Stimulated activated CD4-positive, alpha-beta T cell treated with anti-CD3 and anti-CD28 coated beads, Interleukin-15, amount 100 ng/mL, for 48 hours (primary cell): ENCODE measurements around the gene TMEM132D.

Source experiments
- DNase-seq, 2 donors: peaks; one replicate each; pipeline ENCODE4 v3.0.0-alpha.2; 2020; ENCODE audit warnings: low read depth in 2 of 2

The TMEM132D gene

DNA sequence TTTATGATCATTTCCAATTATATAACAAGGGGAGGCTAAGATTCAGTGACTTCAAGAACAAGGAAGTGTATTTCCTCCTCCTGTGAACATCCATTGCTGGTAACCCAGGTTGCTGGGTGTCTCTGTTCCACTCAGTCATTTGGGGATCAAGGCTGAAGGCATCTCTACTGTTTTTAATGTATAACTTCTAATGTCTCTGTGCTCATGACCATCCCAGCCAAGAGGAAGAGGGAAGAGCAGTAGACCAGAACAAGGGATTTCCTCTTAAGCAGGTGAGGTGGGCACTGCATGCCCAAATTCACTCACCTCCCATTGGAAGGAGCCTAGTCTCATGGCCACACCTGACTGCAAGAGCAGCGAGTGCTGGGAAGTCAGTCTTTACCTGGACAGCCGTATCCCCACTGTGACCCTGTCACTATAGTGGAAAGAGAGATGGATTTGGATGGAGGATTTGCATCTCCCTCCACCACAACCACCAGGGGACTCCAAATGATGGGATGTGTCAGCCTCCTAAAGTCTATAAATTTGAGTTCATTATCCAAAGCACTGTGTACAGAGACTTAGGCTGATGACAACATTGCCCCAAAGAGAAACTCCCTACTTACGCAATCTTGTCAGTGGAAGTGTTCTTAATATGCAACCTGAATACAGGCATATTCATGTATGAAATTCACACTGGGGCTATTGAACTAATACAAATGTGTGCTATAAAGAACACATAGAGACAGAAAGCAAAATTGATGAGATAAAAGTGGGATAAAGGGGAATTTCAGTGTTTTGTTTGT lies 368.7 kb downstream of the TMEM132D start:
- no peak for DNase-seq

DNA sequence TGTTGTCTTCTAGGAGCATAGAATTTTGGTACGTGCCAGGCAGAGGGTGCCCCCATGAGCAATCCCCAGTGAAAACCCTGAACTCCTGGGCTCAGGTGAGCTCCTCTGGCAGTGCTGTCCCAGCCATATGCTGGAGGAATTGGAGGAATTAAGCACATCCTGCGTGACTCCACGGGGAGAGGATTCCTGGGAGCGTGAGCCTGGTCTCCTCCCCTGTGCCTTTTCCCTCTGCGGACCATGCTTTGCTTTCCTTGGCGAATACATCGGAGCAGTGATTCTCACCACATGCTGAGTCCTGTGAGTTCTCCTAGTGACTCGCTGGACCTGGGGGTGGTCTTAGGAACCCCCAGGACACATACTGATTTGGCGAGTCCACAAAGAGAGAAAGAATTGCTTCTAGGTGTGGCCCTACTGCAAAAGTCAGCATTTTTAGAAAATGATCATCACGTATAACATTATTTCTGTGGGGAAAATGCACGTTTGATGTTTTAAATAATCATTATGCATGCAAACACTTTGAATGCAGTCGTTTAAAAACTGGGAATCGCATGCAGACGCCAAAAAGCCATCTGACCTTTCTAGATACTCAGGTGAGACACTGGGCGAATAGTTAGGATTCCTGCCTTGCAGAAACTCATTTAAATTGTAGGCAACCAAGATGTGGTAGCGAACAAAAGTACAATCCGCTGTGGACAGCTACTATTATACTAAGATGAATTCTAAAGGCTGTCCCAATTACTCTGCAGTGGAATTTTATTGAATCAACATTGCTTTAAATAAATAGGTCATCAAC lies 370.9 kb downstream of the TMEM132D start:
- DNase-seq, result no peak

DNA sequence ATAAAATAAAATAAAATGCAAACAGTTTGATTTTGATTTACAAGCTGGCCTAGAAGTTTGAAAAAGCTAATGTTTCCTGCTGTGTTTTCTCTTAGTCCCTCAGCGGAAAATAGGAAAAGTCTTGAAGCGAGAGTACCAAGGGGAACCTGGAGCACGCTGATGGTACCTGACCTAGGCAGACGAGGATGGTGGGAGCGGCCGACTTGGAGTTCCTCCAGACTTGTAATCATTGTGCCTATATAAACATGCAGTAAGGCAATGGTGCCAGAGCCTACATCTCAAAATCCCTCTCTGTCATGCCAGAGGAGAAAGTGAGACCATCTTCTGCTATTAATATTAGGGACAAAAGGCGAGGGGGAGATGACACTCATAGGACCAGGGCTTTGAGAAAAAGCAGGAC lies 371.7 kb downstream of the TMEM132D start:
- DNase-seq, result no peak

DNA sequence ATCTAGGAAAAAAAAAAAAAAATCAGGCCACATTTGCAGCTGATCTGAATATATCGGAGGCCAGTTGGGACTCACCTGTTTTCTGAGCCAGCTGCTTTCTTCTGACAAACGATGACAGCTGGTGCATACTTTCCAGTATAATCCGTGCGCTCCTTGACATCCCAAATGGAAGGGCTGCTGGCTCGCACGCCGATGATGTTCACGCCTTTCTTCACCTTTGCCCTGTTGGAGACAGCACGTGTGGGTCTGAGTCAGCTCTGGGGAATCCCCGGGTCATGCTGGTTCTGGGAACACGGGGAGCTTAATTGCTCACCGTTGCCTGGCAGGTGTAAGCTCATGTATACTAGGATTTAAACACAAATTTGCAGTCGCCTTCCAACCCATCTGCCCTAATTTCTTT lies 372.8 kb downstream of the TMEM132D start:
- DNase-seq, result no peak

DNA sequence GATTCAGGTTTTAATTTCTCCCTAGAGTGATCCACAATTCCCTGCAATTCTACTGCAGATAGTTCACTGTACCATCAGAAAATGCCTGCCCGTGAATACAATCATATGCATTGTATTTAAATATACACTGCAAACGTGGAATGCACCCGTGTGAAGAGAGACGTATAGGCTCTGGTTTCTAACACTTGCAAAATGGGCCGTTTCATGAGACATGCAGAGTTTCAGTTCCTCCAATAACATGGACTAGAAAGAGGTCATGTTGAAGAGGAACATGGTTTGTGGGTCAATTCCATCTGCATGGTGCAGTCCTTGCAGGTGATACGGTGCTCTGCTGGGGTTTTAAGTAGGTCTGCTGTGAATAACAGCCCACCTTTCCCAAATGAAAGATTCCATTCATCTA lies 373.3 kb downstream of the TMEM132D start:
- no peak for DNase-seq

DNA sequence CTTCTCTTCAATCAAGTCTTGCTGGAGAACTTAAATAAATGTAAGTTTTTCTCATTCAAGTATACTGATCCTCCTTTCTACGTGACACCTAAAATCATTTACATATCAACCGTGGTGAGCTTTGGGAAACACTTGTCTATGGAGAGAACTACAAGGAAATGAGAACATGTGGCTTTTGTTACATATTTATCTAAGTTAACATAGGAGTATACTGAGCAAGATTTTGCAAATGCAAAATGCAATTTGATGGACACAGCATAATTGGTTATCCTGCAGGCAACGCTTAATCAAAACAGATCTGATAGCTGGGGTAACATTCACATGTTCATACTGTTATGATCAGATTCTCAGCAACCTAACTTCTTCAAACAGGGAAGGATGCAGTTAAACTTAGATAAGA lies 376.3 kb downstream of the TMEM132D start:
- DNase-seq, result no peak

DNA sequence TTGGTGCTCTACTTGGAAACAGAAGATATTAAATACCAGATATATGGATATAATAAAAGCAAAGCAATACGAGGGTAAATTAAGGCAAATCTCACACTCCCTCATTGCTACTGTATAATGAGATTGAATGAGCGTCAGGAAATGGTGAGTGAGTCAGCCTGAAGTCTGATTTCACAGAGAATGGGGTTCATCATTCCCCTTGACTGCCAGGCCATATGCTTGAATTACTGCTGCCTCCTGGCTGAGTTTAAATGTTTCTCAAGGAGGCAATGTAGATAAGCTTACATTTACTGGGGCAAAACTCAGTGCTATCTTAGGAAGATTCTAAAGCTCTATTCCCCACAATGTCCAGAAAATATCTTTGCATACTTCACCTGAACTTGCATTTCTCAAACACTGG lies 380.2 kb downstream of the TMEM132D start:
- DNase-seq, result no peak

DNA sequence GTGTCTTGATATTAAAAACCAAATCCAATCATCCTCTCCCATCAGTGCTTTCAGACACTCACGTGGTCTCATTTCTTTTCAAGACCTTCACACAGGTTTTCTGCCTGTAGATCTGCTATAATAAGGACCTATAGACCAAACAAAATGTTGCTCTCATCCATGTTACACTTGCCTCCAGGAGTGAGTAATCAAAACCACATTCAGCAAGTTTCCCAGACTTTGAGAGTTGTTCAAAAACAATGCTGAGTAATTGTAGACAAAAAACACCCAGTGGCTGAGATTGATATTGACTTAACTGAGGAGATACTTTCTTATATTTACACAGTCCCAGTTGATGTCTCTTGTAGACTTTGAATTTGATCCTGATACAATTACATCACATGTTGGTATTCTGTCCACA lies 383.1 kb downstream of the TMEM132D start:
- no peak for DNase-seq

DNA sequence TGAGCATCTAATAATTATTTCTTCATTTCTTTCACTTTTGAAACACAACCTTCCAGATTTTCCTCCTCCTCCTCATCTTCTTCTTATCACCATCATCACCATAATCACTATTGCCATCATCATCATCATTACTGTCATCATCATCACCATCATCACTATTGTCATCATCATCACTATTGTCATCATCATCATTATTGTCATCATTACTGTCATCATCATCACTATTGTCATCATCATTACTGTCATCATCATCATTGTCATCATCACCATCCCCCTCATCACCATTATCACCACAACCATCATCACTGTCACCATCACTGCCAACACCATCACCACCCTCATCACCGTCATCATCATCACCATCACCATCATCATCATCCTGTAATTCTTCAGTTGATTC lies 400.0 kb downstream of the TMEM132D start:
- no peak for DNase-seq

DNA sequence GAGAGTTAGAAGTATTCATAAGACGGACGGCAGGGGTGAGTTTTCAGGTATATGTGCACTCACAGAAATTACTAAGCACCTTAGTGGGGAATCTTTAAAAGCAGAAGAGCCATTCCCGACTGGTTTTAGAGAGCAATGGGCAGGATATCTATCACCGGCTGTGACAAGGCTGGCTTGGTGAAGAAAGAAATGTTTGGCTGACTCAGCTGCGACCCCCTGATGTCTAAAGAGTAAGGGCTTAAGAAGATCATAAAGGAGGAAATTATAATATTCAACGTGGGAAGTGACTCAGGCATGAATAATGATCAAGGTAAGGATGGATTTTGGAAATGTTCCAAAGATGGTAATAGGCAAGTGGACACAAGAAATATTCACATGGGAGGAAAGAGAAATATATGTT lies 407.6 kb downstream of the TMEM132D start:
- no peak for DNase-seq

DNA sequence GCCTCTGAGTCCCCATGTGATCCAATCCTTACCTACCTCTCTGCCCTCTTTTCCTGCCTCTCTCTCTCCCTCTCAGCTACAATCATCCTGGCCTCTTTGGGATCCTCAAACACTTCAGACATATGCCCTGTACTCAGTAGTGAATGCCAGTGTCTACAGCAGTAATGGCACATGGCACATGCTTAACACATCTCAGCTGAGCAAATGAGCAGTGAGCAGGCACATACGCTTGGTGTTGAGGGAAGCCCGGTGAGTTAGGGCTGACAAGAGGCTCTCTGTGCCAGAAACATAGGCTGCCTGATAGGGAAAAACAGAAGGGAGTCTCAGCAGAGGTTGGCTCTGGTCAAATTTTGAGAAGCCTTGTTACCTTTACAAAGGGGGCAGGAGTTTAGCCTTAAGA lies 409.1 kb downstream of the TMEM132D start:
- DNase-seq, result no peak

DNA sequence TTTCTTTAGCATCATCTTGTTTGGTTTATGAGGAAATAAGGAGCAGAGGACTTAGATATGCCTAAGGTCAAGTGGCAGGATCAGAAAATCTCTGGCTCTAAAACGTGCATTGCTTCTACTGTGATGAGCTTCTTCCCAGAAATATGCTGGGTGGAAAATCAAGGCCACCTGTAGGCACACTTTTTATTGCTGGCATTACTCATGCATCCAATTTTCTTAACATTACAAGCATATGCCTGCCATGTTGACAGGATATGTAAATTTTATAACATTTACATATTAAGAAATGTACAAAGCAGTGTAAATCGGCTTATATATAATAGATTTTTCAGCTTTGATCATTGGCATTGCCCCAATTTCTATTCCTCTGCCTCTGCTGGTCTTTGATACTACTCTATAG lies 409.6 kb downstream of the TMEM132D start:
- DNase-seq, result no peak

DNA sequence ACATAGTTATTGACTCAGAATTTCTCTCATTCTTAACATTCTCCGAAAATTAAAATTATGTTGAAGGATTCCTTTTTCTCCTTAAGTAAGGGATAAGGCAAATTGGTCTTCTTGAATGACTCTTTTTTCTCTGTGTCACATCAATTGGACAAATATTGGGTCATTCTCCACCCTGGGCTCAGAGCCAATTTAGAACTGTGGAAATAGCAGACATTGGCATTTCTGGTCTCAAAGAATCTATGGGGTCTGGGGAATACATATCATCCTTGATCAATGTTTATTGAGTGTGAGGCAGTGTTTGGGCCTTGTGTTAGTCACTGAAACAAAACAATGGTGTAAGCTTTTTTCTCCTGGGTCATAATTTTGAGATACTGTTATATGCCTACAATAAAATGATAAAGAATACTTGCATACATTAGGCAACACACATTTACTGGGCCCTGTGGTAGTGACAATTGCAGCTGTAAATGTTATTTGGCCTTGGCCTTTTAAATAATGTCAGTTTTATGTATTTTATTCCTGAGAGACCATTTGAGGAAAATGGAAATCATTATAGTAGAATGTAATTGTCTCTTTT lies 414.6 kb downstream of the TMEM132D start:
- no peak for DNase-seq

DNA sequence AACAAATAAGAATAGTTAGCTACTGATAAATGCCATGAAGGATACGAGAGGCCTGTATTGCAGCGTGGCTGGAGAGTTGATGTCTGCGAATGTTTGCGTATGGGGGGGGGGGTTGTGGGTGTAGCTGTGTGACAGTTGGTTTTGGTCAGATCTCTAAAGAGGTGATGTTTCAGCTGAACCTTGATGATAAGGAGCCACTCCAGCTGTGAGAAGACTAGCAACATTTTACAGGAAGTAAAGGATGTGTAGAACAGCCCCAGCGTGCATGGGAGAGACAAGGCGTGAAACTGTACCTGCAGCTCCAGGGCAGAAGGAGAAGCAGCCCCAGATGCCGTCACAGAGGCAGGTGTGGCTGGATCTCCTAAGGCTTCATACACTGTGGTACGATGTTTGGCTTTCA lies 416.9 kb downstream of the TMEM132D start:
- DNase-seq, result no peak

DNA sequence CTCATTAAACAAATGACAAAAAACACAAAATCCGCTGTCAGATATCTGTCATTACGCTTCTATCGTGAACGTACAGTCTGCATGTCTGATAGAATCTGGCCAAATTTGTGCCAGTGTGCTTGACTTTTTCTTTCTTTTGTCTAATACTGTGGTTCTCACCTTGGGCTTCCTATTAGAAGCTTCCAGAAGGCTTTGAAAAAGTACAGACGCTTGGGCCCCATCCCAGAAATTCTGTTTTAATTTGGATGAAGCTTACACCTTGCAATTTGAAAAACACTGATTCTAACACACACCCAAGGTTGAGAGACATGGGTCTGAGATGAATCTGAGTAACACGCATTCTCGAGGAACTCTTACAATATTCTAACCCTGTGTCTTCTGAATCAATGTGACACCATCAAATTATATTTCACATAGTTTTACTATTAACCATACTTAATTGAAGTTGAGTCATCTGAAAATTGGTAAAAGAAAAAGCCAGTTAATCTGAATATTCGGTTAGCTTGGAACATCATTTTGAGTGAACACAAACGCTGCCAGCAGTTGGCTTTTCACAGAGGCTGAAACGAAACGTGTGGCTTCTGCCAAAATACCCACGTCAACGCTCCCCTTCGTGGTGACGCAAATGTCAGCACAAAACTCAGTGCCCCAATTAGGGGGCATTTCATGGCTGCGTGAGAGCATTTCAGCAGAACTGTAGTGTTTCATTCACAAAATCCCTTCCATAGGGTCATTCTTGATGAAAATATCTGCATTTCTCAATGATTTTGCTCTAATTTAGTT lies 420.5 kb downstream of the TMEM132D start:
- no peak for DNase-seq

DNA sequence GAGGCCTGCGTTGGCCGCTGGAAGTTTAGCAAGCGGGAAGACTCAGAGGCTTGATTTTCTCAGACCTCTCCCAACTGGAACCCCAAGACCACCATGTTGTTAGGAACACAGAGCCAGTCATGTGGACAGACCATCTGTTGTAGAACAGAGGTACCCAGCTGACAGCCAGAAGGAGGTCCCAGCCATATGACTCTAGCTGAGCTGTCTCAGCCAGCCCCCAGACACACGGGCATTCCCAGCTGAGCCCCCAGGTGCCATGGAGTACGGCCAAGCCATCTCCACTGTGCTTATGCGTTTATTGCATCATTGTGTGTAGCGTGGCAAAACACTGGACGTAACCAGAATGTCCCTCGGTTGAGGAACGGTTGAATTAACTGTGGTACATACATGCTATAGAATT lies 421.9 kb downstream of the TMEM132D start:
- no peak for DNase-seq

DNA sequence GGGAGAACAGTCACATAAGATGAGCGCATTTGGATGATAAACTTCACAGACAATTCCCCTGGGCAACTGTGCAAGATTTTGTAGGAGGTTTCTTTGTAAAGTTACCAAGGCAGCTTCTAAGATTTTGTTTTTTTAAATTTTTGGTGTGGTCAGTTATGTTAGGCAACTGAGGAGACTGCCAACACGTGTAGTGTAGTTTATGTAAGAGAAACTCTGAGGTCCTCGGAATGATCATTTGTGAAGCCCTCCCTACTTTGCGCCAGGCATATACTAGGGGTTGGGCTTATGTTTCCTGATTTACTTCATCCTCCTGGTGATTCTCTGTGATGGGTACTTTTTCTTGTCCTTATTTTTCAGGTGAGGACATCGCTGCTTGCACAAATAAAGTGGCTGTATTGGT lies 433.6 kb downstream of the TMEM132D start:
- no peak for DNase-seq

DNA sequence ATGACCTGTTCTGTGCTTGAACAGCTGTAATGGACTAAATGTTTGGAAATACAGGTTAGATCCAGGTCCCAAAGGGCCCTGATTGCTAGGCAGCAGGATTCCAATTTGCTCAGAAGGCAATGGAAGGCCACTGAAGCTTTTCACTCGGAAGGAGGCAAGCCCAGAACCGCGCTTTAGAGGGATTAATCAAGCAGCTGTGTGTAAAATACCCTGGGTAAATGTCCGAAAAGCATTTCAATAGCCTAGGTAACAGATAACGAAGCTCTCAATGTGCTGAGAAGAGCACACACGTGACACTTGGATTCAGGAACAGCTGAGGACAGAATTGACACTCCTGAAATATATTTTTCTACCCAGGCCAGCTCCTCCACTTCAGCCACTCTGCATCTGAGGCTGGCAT lies 436.1 kb downstream of the TMEM132D start:
- DNase-seq, result no peak

DNA sequence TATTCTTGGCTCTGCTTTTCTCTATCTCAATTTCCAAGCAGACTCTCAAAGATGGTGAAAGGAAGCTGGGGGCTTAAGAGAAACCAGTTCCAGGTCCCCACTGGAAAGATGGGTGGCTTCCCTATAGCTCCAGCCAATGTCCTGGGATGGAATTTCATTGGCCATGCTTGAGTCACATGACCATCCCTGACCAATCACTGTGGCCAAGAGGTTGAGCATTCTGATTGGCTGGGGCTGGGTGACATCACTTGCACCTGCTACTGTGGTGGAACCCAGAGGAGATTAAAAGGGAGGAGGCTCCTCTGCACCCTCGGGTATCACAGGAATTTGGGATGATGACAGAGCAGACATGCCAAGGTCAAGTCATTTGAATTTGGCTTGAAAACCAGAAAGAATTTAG lies 436.5 kb downstream of the TMEM132D start:
- DNase-seq, result no peak

DNA sequence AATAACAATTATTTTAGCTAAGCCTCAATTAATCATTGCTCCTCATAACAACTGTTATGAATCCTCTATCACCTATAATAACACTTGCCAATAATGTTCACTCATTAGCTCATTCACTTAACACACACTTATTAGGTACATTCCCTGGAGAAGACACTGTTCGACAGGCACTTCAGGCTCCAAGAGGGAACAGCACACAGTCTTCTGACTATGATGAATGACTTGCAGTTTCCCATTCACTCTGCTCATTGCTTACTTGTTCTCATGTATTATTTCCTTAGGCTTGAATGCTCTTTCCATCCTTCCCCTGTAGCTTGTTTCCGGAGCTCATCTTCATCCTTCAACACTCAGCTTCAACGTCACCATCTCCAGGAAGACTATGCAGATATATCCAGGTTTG lies 437.3 kb downstream of the TMEM132D start:
- no peak for DNase-seq

DNA sequence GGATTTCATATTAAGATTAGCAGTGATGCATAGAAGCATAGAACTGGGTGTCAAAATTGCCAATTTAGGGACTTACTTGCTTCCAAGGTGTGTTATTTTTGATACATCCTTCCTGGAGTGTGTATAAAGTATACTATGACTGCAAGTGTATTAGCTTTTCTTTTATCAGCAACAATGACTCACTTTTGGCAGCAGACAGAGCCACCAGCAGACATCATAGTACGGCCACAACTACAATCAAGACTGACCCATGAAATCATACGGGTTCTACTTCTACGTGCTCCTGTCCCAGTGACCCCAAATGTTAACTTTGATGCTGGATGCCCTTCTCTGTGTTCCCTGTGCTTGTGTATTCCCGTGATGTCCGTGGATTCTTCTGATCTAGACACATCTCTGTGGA lies 443.9 kb downstream of the TMEM132D start:
- no peak for DNase-seq

DNA sequence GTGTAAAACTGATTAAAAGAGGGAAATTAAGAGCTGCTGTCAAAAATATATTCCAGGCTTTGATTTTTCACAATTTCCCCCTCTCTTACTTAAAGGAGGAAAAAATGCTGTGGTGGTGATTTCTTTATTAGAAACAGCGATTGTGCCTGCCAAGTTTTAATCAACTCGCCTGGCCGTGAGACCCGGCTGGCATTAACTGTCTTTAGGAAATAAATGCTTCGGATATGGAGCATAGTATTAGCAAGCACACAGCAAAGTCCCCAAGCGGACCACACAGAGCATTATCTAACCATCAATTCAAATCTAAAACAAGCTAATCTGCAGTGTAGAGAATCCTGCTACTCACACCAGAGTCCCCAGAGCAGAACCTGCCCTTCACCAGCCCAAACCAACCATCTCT lies 457.1 kb downstream of the TMEM132D start:
- no peak for DNase-seq
